SK-N-DZ (cell line): Measurements from ENCODE around the gene TP53BP2.

ENCODE experiments used
- DNase-seq: peaks from one replicate; pipeline ENCODE4 v3.0.0-alpha.2; 2015; ENCODE audit warnings: low spot score

The TP53BP2 gene

GRCh38 chr1:223796210-223796609, 49.5 kb downstream of the TP53BP2 start:
- DNase-seq = no peak

GRCh38 chr1:223794136-223794880, 51.4 kb downstream of the TP53BP2 start:
- DNase-seq = no peak

- no peak for DNase-seq
Observed at GRCh38 chr1:223793716-223794115, 52.0 kb downstream of the TP53BP2 start.

- no peak for DNase-seq
Observed at GRCh38 chr1:223792046-223792445, 53.7 kb downstream of the TP53BP2 start.

- DNase-seq = no peak
Observed at GRCh38 chr1:223788746-223789415, 56.9 kb downstream of the TP53BP2 start.

- no peak for DNase-seq
Observed at GRCh38 chr1:223785808-223786207, 59.9 kb downstream of the TP53BP2 start.

GRCh38 chr1:223784541-223784940, 61.2 kb downstream of the TP53BP2 start:
- no peak for DNase-seq

- DNase-seq = no peak
Observed at GRCh38 chr1:223783676-223784075, 62.1 kb downstream of the TP53BP2 start.

- no peak for DNase-seq
Observed at GRCh38 chr1:223780949-223781348, 64.8 kb downstream of the TP53BP2 start.

- no peak for DNase-seq
Observed at GRCh38 chr1:223780318-223780717, 65.4 kb downstream of the TP53BP2 start.

- no peak for DNase-seq
Observed at GRCh38 chr1:223776826-223777454, 68.8 kb downstream of the TP53BP2 start.

- no peak for DNase-seq
Observed at GRCh38 chr1:223776075-223776814, 69.5 kb downstream of the TP53BP2 start.

GRCh38 chr1:223775711-223776074, 70.1 kb downstream of the TP53BP2 start:
- DNase-seq = no peak

GRCh38 chr1:223775054-223775453, 70.7 kb downstream of the TP53BP2 start:
- no peak for DNase-seq

GRCh38 chr1:223774134-223774814, 71.5 kb downstream of the TP53BP2 start:
- no peak for DNase-seq

GRCh38 chr1:223772771-223773160, 73.0 kb downstream of the TP53BP2 start:
- DNase-seq = no peak

- no peak for DNase-seq
Observed at GRCh38 chr1:223771814-223772770, 73.7 kb downstream of the TP53BP2 start.

GRCh38 chr1:223771469-223771813, 74.3 kb downstream of the TP53BP2 start:
- DNase-seq = no peak

GRCh38 chr1:223770621-223771315, 75.0 kb downstream of the TP53BP2 start:
- DNase-seq = no peak
